ENCODE results near the gene SCUBE1.

The SCUBE1 gene

DNA sequence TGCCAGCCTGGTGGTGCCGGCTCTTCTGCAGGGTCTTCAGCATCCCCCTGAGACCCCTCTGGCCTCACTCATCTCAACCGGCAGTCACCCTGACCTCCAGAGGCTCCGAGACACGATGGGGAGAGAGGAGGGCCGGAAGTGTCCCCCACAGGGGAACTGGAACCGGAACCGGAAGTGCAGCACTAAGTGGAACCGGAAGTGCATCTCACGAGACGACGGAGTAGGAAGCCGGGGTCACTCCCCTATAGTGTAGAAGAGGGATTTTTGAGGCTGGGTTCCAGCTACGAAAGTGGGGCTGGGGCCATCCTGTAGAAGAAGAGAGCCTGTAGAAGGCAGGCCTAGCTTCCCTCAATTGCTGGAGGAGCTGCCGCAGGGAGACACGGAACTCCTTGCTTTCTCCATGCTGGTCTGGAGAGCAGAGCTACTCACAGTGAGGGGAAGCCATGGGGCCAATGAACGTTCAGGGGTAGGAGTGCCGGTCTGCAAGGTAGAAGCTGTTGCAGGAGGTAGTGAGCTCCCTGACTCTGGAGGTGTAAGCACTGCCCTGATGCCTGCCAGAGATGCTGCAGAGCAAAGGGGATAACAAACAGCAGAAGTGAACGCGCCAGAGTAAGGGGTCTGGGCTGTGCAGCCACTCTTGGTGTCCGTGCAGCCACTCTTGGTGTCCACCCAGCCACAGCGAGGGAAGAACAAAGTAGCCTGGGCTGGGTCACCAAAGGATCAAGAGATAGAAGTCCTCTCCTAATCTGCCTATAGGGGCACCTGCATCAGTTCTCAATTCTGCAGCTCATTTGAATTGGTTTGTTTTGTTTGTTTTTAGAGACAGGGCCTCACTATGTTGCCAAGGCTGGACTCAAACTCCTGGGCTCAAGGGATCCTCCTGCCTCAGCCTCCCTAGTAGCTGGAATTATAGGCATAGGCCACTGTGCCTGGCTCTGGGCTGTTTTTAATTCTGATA lies 21.9 kb downstream of the SCUBE1 start:
- no peak overlapping the region for H3K9ac ChIP-seq (ENCODE audit: low read length)
- no peak overlapping the region for H3K18ac ChIP-seq (ENCODE audit: low read length)
- no peak overlapping the region for H4K12ac ChIP-seq (ENCODE audit: low read depth, low read length)
- peak; percentile 71 to 88 for DNase-seq
- H3K36me3 ChIP-seq (ENCODE audit: control insufficient read depth in 1 of 2, insufficient read depth in 2 of 2, low read length in 2 of 2), result no peaks in the 10 kb centered on the region
- no peak overlapping the region for H3K14ac ChIP-seq (ENCODE audit: low read length)
- no peak overlapping the region for H3K23ac ChIP-seq (ENCODE audit: low read length)
- no peaks in the 10 kb centered on the region for H3K79me1 ChIP-seq (ENCODE audit: low read length)
- H3K4me3 ChIP-seq (ENCODE audit: low read depth, low read length), result no peak overlapping the region
- H3K79me2 ChIP-seq (ENCODE audit: control insufficient read depth, insufficient read depth, low read length, poor library complexity), result no peaks in the 10 kb centered on the region
- no peak overlapping the region for H3K4ac ChIP-seq (ENCODE audit: low read depth, low read length)
- H3K27me3 ChIP-seq (ENCODE audit: insufficient read depth, low read length), result no peaks in the 10 kb centered on the region
- H3K4me1 ChIP-seq (ENCODE audit: control insufficient read depth in 1 of 2, insufficient read depth in 2 of 2, low read length in 2 of 2), result no peaks in the 10 kb centered on the region
- H4K91ac ChIP-seq (ENCODE audit: low read depth, low read length), result no peak overlapping the region
- WGBS (ENCODE audit: extremely low coverage, insufficient coverage, insufficient read length), result no CpG with 5 or more reads among the region's 21 CpGs
- H2BK5ac ChIP-seq (ENCODE audit: low read depth, low read length, poor library complexity), result no peak overlapping the region
- H3K27ac ChIP-seq (ENCODE audit: low read depth, low read length), result no peak overlapping the region
- H2BK120ac ChIP-seq (ENCODE audit: insufficient read depth, low read length, poor library complexity), result no peak overlapping the region
- no peak overlapping the region for H2BK12ac ChIP-seq (ENCODE audit: low read length)
- no peak overlapping the region for H4K8ac ChIP-seq (ENCODE audit: low read depth, low read length)
- no peak overlapping the region for H2AFZ ChIP-seq (ENCODE audit: insufficient read depth, low read length, poor library complexity)
- peaks cover 2% of the 10 kb centered on the region for H3K9me3 ChIP-seq (ENCODE audit: insufficient read depth, low read depth, low read length)
- no peak overlapping the region for H2AK5ac ChIP-seq (ENCODE audit: low read length)
- no peak overlapping the region for H3K4me2 ChIP-seq (ENCODE audit: low read length)

DNA sequence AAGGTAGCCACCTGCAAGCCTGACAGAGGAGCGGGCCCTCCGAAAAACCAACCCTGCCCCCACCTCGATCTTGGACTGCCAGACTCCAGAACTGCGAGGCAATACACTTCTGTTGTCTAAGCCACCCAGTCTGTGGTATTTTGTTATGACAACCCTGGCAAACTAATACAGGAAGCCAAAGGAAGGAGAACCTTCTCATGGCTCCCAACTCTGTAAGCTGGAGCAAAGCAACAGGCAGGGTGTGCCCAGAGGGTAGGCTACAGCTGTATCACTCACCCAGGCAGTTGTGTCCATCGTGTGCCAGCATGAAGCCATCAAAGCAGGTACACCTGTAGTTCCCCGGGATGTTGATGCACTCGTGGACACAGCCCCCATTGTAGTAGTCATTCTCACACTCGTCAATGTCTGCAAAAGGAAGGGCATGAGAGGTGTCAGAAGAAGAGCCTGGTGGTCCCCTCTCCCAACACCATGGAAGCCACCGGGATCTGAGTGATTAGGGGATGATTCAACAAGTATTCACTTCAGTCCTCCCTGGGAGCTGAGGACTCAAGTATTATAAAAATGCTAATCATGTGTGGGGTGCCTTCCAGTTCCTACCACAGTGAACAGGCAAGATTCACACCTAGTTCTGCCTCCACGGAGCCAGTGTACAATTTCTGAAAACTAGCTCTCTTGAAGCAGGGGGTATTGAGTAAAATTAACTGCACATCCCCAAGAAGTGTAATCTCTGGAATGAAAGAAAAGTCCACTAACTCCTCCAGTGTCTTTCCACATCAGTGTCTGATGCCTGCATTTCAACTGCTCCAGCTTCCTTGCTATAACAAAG lies 23.3 kb downstream of the SCUBE1 start:
- Histone ChIP-seq H4K91ac (ENCODE audit: low read depth, low read length) (no peak overlapping the region), H3K27ac (ENCODE audit: low read depth, low read length) (no peak overlapping the region), H3K23ac (ENCODE audit: low read length) (no peak overlapping the region), H3K36me3 (ENCODE audit: control insufficient read depth in 1 of 2, insufficient read depth in 2 of 2, low read length in 2 of 2) (no peaks in the 10 kb centered on the region), H3K14ac (ENCODE audit: low read length) (no peak overlapping the region), H4K12ac (ENCODE audit: low read depth, low read length) (no peak overlapping the region), H3K4me1 (ENCODE audit: control insufficient read depth in 1 of 2, insufficient read depth in 2 of 2, low read length in 2 of 2) (no peaks in the 10 kb centered on the region), H2AFZ (ENCODE audit: insufficient read depth, low read length, poor library complexity) (no peak overlapping the region), H3K4ac (ENCODE audit: low read depth, low read length) (no peak overlapping the region), H2BK5ac (ENCODE audit: low read depth, low read length, poor library complexity) (no peak overlapping the region), H2BK120ac (ENCODE audit: insufficient read depth, low read length, poor library complexity) (no peak overlapping the region), H2BK12ac (ENCODE audit: low read length) (no peak overlapping the region), H3K18ac (ENCODE audit: low read length) (no peak overlapping the region), H3K9me3 (ENCODE audit: insufficient read depth, low read depth, low read length) (peaks cover 2% of the 10 kb centered on the region), H4K8ac (ENCODE audit: low read depth, low read length) (no peak overlapping the region), H3K4me2 (ENCODE audit: low read length) (no peak overlapping the region), H3K4me3 (ENCODE audit: low read depth, low read length) (no peak overlapping the region), H2AK5ac (ENCODE audit: low read length) (no peak overlapping the region), H3K9ac (ENCODE audit: low read length) (no peak overlapping the region), H3K79me2 (ENCODE audit: control insufficient read depth, insufficient read depth, low read length, poor library complexity) (no peaks in the 10 kb centered on the region), H3K79me1 (ENCODE audit: low read length) (no peaks in the 10 kb centered on the region), H3K27me3 (ENCODE audit: insufficient read depth, low read length) (no peaks in the 10 kb centered on the region)
- DNase-seq, result peak; percentile 36 to 72
- WGBS (ENCODE audit: extremely low coverage, insufficient coverage, insufficient read length), result no CpG with 5 or more reads among the region's 10 CpGs

DNA sequence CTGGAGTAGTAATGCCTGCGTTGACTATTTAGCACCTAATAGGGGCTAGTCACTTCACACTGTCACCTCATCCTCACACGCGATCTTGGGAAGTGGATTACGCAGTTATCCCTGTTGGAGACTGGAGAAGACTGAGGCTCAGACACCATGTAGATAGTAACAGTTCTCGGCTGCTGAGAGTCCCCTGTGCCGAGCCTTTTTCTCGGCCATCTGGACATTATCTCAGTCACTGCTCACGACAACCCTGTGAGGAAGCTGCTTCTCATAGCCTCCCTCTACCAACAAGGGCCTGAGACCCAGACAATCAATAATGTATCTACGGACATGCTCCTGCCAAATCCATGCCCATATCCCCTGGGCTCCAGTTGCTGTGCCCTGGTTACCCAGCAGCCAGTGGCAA lies 25.9 kb downstream of the SCUBE1 start:
- Histone ChIP-seq H3K4me1 (ENCODE audit: control insufficient read depth in 1 of 2, insufficient read depth in 2 of 2, low read length in 2 of 2) (peaks cover 0 to 8% of the 10 kb centered on the region in 2 experiments), H3K14ac (ENCODE audit: low read length) (no peak overlapping the region), H4K8ac (ENCODE audit: low read depth, low read length) (no peak overlapping the region), H3K27ac (ENCODE audit: low read depth, low read length) (no peak overlapping the region), H3K4me2 (ENCODE audit: low read length) (no peak overlapping the region), H3K23ac (ENCODE audit: low read length) (no peak overlapping the region), H3K4me3 (ENCODE audit: low read depth, low read length) (no peak overlapping the region), H3K27me3 (ENCODE audit: insufficient read depth, low read length) (no peaks in the 10 kb centered on the region), H4K12ac (ENCODE audit: low read depth, low read length) (no peak overlapping the region), H2BK5ac (ENCODE audit: low read depth, low read length, poor library complexity) (no peak overlapping the region), H2AK5ac (ENCODE audit: low read length) (no peak overlapping the region), H4K91ac (ENCODE audit: low read depth, low read length) (no peak overlapping the region), H3K9me3 (ENCODE audit: insufficient read depth, low read depth, low read length) (peaks cover 3% of the 10 kb centered on the region), H3K9ac (ENCODE audit: low read length) (no peak overlapping the region), H3K79me1 (ENCODE audit: low read length) (no peaks in the 10 kb centered on the region), H2AFZ (ENCODE audit: insufficient read depth, low read length, poor library complexity) (no peak overlapping the region), H3K79me2 (ENCODE audit: control insufficient read depth, insufficient read depth, low read length, poor library complexity) (no peaks in the 10 kb centered on the region), H3K18ac (ENCODE audit: low read length) (no peak overlapping the region), H3K36me3 (ENCODE audit: control insufficient read depth in 1 of 2, insufficient read depth in 2 of 2, low read length in 2 of 2) (no peaks in the 10 kb centered on the region), H2BK12ac (ENCODE audit: low read length) (no peak overlapping the region), H2BK120ac (ENCODE audit: insufficient read depth, low read length, poor library complexity) (no peak overlapping the region), H3K4ac (ENCODE audit: low read depth, low read length) (no peak overlapping the region)
- DNase-seq, result peak in 1 of 2 donors; percentile 13
- no CpG with 5 or more reads among the region's 9 CpGs for whole genome bisulfite sequencing (ENCODE audit: extremely low coverage, insufficient coverage, insufficient read length)

DNA sequence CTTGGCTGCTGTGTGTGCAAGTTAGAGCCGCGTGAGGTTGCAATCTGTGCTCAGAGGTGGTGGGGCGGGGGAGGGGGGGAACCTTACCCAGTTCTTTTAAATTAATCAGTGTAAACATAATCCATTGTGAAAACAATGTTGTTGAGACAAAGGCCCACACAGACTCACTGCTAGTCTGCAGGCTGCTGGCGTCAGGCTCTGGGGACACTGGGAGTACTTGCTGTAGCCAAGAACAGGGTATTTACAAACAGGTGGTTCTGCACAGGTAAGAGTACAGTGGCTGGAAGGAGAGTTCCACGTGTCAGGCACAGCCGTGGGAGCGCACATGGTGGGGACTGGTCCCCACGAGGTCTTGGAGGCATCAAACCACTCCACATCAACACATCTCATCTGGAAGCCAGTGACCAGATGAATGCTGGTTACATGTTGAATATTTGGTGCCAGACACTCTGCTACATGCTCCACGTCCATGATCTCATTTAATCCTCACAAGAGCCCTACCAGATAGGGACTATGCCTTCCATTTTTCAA lies 27.4 kb downstream of the SCUBE1 start:
- no peak overlapping the region for H2BK120ac ChIP-seq (ENCODE audit: insufficient read depth, low read length, poor library complexity)
- H2BK12ac ChIP-seq (ENCODE audit: low read length), result no peak overlapping the region
- no peaks in the 10 kb centered on the region for H3K27me3 ChIP-seq (ENCODE audit: insufficient read depth, low read length)
- H3K4me3 ChIP-seq (ENCODE audit: low read depth, low read length), result no peak overlapping the region
- H3K9me3 ChIP-seq (ENCODE audit: insufficient read depth, low read depth, low read length), result peaks cover 3% of the 10 kb centered on the region
- no peak overlapping the region for H3K4ac ChIP-seq (ENCODE audit: low read depth, low read length)
- H4K91ac ChIP-seq (ENCODE audit: low read depth, low read length), result no peak overlapping the region
- H2AFZ ChIP-seq (ENCODE audit: insufficient read depth, low read length, poor library complexity), result no peak overlapping the region
- H3K4me2 ChIP-seq (ENCODE audit: low read length), result no peak overlapping the region
- H2AK5ac ChIP-seq (ENCODE audit: low read length), result no peak overlapping the region
- no CpG with 5 or more reads among the region's 9 CpGs for WGBS (ENCODE audit: extremely low coverage, insufficient coverage, insufficient read length)
- H3K27ac ChIP-seq (ENCODE audit: low read depth, low read length), result no peak overlapping the region
- H3K23ac ChIP-seq (ENCODE audit: low read length), result no peak overlapping the region
- H2BK5ac ChIP-seq (ENCODE audit: low read depth, low read length, poor library complexity), result no peak overlapping the region
- no peak for DNase-seq
- no peaks in the 10 kb centered on the region for H3K79me1 ChIP-seq (ENCODE audit: low read length)
- no peaks in the 10 kb centered on the region for H3K79me2 ChIP-seq (ENCODE audit: control insufficient read depth, insufficient read depth, low read length, poor library complexity)
- H3K36me3 ChIP-seq (ENCODE audit: control insufficient read depth in 1 of 2, insufficient read depth in 2 of 2, low read length in 2 of 2), result no peaks in the 10 kb centered on the region
- H3K4me1 ChIP-seq (ENCODE audit: control insufficient read depth in 1 of 2, insufficient read depth in 2 of 2, low read length in 2 of 2), result peaks cover 0 to 8% of the 10 kb centered on the region in 2 experiments
- H3K14ac ChIP-seq (ENCODE audit: low read length), result no peak overlapping the region
- no peak overlapping the region for H3K18ac ChIP-seq (ENCODE audit: low read length)
- no peak overlapping the region for H4K8ac ChIP-seq (ENCODE audit: low read depth, low read length)
- H3K9ac ChIP-seq (ENCODE audit: low read length), result no peak overlapping the region
- no peak overlapping the region for H4K12ac ChIP-seq (ENCODE audit: low read depth, low read length)
